HG03280 (cell line): Measurements from ENCODE around the gene WDR12.
"Not testable (repeated sequence)": the region's sequence is repeated elsewhere in the genome, so short reads cannot be mapped to it uniquely, and the experiment has no call there.

Experiments
- ATAC-seq: cut with Tn5 transposase; IDR thresholded peaks from one replicate; pipeline ENCODE4 v1.9.1; 2021; ENCODE audit warnings: mild to moderate bottlenecking, moderate library complexity; ENCODE audit not compliant: unreplicated experiment

Gene WDR12

DNA sequence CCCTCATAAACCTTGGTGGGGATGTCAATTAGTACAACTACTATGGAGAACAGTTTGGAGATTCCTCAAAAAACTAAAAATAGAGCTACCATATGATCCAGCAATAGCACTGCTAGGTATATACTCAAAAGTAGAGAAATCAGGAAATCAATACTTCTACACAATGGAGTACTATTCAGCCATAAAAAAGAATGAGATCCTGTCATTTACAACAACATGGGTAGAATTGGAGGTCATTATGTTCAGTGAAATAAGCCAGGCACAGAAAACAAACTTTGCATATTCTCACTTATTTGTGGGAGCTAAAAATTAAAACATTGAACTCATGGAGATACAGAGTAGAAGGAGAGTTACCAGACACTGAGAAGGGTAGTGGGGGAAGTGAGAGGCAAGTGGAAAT lies 6.0 kb downstream of the WDR12 start:
- not testable (repeated sequence) for ATAC-seq

DNA sequence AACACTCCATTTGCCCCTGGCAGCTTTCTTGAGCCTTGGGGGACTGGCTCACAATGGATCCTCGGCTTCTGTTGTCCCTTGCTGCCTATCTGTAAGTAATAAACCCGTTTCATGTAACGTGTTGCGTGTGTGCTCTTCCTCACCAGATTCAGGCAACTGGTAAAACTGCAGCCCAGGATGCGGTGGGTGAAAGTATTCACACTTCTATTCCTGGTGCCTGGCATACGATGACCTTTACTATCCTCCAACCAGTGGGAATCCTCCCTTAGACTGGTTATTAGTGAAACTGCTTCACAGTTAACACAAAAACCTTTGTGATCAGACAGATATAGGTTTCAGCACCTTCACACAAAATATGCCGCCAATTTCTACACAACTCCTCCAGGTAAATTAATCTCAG lies 26.3 kb downstream of the WDR12 start:
- no peak for ATAC-seq

- ATAC-seq = no peak
Observed at GRCh38 chr2:202883987-202884675, 27.3 kb downstream of the WDR12 start.

GRCh38 chr2:202881570-202881969 lies 29.9 kb downstream of the WDR12 start:
- ATAC-seq = no peak

GRCh38 chr2:202877699-202878098 lies 33.8 kb downstream of the WDR12 start:
- no peak for ATAC-seq

GRCh38 chr2:202871300-202872141 lies 40.0 kb downstream of the WDR12 start, which contains the start of gene ICA1L:
Gene ICA1L, minus strand, starts transcription at chr2:202871766. Its CDS starts 42,757 bp downstream, at chr2:202829009.
- ATAC-seq = peak; percentile 51

DNA sequence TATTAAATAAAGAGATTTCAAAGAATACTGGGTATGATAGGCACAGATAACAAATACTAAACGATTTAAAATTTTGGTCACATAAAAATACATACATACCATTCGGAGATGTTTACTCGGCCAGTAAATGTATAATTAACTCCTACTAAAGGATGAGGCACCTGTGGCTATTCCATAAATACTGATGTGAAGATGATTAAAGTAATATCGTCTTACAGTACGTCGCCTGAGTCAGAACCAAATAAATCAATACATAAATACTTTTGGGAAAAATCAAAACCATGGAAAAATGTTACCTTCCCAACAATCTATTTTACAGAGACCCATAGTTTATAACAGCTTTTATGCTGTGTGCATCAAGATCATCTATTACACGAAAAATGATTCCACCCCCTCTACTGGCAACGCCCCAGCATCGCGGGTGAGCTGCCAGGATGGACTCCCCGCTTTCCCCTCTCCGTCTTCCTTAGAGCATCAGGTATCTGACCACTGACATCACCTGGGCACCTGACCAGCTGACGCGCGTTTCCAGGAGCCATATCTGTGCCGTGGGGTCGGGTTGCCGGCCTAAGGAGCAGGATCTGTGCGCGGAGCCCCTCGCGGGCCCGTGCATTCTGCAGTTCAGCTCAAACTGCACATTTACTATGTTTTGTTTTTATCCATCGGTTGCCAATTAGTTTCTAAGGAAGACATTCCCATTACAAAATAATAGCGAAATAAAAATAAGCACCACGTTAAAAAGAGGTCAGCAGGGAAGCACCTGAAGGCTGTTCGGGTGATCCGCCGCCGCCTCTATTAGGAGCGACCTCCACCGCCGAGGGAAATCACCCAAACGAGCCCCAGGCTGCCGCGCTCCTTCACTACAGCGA lies 40.8 kb downstream of the WDR12 start:
- ATAC-seq = peak; percentile 61

DNA sequence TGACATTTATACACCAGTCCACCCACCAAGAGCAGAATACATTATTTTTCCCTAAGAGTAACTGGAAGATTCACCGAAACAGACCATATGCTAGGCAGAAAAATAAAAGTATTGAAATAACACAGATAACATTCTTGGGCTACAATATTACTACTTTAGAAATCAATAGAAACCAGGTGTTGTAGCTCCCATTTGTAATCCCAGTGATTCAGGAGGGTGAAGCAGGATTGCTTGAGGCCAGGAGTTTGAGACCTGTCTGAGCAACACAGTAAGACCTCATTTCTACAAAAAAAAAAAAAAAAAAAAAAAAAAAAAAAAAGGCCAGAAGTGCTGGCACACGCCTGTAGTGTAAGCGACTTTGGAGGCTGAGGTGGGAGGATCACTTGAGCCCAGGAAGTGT lies 49.5 kb downstream of the WDR12 start:
- ATAC-seq = no peak

DNA sequence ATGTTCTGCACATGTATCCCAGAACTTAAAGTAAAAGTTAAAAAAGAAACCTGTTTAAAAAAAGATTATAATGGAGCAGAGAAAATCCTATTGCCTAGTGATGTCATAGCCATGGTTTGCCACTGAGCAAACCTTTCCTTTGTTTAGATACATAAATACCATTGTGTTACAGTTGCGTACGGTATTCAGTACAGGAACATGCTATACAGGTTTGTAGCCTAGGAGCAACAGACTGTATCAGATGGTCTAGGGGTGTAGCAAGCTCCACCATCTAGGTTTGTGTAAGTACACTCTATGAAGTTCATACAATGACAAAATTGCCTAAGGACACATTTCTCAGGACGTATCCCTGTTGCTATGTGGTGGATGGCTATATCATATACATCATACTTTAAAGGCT lies 52.9 kb downstream of the WDR12 start:
- no peak for ATAC-seq

DNA sequence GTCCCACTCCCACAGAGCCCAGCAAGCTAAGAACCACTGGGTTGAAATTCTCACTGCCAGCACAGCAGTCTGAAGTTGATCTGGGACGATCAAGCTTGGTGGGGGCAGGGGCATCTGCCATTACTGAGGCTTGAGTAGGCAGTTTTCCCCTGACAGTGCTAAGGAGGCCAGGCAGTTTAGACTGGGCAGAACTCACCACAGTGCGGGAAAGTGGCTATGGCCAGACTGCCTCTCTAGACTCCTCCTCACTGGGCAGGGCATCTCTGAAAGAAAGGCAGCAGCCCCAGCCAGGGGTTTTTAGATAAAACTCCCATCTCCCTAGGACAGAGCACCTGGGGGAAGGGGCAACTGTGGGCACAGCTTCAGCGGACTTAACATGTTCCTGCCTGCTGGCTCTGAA lies 62.1 kb downstream of the WDR12 start:
- not testable (repeated sequence) for ATAC-seq

DNA sequence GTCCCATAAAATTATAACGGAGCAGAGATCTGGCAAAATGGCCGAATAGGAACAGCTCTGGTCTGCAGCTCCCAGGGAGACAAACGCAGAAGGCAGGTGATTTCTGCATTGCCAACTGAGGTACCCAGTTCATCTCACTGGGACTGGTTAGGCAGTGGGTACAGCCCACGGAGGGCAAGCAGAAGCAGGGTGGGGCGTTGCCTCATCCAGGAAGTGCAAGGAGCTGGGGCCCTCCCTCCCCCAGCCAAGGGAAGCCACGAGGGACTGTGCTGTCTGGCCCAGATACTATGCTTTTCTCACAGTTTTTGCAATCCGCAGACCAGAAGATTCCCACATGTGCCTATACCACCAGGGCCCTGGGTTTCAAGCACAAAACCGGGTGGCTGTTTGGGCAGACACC lies 62.7 kb downstream of the WDR12 start:
- no peak for ATAC-seq

GRCh38 chr2:202847693-202848524 lies 63.6 kb downstream of the WDR12 start:
- no peak for ATAC-seq

- ATAC-seq = no peak
Observed at GRCh38 chr2:202844656-202845055, 66.8 kb downstream of the WDR12 start.

GRCh38 chr2:202842690-202843089 lies 68.8 kb downstream of the WDR12 start:
- no peak for ATAC-seq

GRCh38 chr2:202841090-202841867 lies 70.2 kb downstream of the WDR12 start:
- ATAC-seq = no peak

- ATAC-seq = no peak
Observed at GRCh38 chr2:202831242-202832220, 79.9 kb downstream of the WDR12 start.

GRCh38 chr2:202824901-202825300 lies 86.6 kb downstream of the WDR12 start:
- no peak for ATAC-seq
